GM19025 (cell line): ENCODE measurements around the gene RXRA.
A peak's percentile ranks its signal among the peaks of the same experiment; 100 is the strongest.

ENCODE experiments used
- ATAC-seq: cut with Tn5 transposase; IDR thresholded peaks from one replicate; pipeline ENCODE4 v1.9.1; 2021; ENCODE audit warnings: mild to moderate bottlenecking, low read depth, moderate library complexity; ENCODE audit not compliant: unreplicated experiment

RXRA gene

DNA sequence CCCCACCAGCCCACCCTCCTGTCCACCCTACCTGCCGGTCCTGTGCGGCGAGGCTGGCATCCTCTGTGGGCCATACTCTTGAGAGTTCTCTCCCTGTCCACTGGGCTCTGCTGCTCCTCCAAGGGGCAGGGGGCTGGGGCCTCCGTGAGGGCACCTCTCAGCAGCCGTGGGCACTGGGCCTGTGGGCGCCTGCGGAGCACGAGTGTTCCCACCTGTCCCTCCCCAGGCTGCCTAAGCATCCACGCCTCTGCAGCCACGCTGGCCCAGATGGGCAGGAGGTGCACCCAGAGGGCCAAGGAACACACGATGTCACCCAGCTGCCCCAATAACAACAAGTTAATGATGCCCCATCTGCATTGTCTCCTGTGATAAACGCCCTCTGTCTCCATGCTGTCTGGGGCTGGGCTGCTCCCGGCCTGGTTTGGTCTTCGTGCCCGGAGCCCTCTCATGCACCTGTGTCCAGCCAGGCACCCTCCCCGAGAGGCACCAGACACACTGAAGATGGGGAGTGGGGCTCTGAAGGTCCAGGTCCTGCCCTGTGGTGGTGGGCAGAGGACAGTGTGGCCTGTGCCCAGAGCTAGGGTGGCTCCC lies 114.5 kb downstream of the RXRA start:
- no peak for ATAC-seq

GRCh38 chr9:134441227-134442084 lies 115.2 kb downstream of the RXRA start:
- ATAC-seq, result no peak

GRCh38 chr9:134442085-134442474 lies 115.8 kb downstream of the RXRA start:
- no peak for ATAC-seq

DNA sequence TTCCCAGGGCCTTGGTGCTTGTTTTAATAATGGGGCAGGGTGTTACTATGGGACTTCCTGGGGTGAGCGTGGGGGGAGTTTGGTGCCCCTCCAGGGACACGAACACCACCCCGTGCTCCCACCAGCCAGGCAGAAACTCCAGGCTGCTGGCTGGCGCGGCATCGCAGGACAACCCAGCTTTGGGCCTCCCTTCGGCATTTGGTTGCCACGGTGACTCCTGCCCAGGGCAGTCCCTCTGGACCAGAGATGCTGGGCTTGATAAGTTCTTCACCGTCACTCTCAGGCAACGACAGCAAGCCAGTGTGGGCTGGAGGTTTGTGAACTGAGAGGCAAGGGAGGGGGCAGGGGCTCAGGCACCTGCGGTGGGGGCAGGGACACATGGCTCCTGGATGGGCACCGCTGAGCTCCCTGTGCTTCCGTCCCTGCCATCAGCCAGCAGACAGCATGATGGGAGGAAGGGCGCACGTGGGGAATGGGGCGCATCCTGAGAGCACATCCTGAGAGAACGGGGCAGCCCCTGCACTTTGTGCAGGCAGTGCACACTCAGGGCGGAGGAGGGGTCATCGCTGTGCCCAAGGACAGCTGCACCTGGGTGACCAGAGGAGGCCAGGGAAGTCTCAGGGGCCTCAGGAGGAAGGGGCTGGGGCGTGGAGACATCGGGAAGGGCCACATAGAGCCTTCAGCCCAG lies 116.4 kb downstream of the RXRA start:
- no peak for ATAC-seq

DNA sequence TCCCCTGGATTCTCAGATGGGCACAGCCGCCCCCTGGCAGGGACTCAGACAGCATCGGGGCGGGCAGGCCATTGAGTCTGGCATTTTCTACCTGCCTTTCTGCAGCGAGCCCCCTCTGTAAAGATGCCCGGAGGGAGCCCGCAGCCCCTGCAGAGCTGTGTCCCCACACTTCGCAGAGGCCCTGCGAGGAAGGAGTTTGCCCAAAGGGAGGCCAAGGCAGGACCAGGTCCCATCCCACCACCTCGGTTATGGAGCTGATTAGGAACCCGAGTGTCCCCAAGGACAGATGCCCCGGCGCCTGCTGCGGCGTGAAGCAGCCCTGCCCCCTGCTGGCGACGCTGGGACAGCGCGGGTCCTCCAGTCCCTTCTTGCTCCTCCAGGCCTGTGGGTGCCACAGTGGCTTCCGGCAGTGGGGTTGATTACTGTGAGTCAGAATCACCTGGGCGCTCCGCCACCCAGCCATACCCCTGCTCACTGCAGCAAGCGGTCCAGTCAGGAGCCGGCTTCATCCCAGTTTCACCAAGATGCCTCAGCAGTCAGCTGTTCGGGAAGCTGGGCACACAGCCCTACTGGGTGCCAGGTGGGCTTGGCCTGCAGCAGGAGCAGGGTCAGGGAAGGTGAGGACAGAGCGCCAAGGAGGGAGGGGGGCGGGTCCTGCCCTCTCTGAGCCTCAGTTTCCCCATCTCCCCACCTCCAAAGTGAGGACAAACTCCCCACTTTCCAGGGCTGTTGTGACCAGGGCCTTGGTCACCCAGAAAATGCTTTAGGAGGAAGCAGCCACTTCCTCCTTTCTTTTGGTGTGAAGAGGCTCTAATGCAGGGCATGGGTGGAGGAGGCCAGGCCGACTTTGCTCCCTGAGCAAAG lies 117.2 kb downstream of the RXRA start:
- ATAC-seq, result peak; percentile 81

GRCh38 chr9:134444038-134444315 lies 117.7 kb downstream of the RXRA start:
- no peak for ATAC-seq

GRCh38 chr9:134445000-134445399 lies 118.7 kb downstream of the RXRA start:
- no peak for ATAC-seq

- peak; percentile 76 for ATAC-seq
These were observed 123.1 kb downstream of the RXRA start for GRCh38 chr9:134449180-134449916.

DNA sequence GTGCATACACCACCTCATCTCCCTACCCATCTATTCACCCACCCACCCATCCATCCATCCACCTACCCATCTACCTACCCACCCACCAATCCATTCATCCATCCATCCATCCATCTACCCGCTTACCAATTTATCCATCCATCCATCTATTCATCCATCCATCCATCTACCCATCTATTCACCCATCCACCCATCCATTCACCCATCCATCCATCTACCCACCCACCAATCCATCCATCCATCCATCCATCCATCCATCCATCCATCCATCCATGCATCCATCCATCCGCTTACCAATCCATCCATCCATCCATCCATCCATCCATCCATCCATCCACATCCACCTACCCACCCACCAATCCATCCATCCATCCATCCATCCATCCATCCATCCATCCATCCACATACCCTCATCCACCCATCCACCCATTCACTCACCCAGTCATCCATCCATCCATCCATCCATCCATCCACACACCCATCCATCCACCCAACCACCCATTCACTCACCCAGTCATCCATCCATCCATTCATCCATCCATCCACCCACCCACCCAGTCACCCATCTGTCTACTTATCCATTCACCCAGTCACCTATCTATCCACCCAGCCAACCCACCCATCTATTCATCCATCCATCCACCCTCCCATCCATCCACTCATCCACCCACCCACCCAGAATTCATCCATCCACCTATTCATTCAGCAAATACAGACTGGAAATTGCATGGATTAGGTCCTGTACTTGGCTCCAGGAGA lies 125.6 kb downstream of the RXRA start:
- ATAC-seq, result no peak

GRCh38 chr9:134452728-134453127 lies 126.5 kb downstream of the RXRA start:
- no peak for ATAC-seq

- no peak for ATAC-seq
These were observed 127.7 kb downstream of the RXRA start for GRCh38 chr9:134453776-134454475.

DNA sequence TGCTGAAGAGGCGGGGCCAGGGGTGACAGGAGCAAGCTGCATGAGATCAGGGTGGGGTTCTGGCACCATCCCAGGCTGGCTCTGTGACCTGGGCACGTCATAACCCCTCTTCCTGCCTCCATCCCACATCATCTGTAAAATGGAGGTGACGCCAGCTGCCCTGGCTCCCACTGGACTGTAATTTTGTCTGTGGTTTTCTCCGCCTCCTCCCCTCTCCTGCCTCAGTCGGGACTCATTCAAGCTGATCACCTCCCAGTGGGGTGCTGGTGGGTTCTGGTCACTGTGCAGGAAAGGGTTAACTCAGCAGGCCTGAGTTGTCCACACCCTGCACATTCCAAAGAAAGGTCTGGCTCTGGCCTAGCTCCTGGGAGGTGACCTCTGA lies 128.2 kb downstream of the RXRA start:
- no peak for ATAC-seq

DNA sequence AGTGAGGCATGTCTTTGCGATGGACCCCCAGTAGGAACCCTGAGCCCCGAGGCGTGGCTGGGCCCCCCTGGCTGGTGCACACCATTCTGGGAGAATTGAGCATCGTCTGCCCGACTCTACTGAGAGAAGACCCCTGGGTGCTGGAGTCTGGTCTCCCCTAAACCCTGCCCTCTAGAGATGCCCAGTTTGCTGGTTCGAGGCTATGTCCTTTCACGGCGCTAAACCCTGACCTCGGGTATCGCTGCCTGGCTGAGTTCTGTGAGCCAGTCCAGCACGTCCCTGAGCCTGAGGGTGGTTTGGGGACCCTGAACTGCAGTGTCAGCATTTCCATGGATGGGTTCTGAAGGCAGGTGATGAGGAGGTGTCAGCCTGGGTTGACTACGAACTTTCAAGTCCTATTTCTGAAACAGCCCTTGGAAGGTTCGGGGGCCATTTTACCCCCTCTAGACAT lies 128.8 kb downstream of the RXRA start:
- no peak for ATAC-seq

GRCh38 chr9:134455537-134455933 lies 129.3 kb downstream of the RXRA start:
- ATAC-seq, result no peak

DNA sequence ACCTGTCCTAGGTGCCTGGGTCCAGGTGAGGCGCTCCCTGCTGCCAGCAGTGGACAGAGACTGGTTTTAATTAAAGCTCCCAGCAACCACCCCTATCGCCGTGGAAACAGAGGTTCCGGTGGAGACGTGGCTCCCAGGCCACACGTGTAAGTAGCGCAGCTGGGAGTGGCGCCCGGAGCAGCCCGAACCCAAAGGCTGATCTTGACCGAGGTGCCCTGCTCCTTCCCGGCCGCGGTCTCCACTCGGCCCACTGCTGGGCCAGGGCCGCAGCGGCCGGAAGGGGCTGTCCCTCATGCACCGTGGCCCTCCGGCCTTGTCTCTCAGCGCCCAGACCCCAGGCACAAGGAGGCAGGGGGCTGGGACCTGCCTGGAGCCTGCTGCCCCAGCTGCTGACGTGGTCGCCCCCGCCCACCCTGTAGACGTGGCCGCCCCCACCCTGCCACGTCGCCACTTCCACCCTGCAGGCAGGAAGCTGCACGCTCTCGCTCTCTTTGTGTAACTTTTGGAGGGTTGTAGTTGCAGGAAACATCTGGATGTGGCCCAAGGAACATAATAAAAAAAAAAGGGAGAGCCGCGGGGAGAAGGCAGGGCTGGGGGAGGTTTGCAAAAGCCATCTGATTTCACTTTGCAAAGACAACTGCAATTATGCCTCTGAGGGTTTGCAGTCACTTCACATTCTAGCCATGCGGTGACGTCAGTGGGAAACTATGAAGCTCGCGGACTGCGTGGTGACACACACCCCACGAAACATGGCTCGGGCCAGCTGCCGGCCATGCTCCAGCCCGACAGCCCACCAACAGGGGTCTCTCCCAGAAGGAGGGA lies 129.9 kb downstream of the RXRA start:
- no peak for ATAC-seq

DNA sequence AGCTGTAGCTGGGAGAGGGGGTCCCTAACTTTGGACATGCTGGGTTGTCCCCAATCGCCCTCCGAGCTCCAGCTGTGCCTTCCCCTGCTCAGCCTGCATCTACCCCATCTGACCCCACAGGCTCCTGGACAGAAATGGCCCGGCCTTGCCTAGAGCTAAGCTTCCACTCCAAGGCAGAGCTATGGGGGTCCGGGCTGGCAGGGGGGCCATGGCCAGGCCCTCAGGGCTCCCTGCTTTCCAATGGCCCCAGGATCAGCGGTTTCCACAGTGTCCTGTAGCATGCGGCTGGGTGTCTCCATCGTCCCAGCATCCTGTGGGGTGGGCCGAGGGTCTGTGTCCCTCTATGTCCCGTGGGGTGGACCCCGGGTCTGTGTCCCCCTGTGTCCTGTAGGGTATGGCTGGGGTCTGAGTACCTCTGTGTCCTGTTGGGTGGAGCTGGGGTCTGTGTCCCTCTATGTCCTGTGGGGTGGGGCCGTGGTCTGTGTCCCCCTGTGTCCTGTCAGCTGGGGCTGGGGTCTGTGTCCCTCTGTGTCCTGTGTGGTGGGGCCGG lies 130.6 kb downstream of the RXRA start:
- ATAC-seq, result no peak

DNA sequence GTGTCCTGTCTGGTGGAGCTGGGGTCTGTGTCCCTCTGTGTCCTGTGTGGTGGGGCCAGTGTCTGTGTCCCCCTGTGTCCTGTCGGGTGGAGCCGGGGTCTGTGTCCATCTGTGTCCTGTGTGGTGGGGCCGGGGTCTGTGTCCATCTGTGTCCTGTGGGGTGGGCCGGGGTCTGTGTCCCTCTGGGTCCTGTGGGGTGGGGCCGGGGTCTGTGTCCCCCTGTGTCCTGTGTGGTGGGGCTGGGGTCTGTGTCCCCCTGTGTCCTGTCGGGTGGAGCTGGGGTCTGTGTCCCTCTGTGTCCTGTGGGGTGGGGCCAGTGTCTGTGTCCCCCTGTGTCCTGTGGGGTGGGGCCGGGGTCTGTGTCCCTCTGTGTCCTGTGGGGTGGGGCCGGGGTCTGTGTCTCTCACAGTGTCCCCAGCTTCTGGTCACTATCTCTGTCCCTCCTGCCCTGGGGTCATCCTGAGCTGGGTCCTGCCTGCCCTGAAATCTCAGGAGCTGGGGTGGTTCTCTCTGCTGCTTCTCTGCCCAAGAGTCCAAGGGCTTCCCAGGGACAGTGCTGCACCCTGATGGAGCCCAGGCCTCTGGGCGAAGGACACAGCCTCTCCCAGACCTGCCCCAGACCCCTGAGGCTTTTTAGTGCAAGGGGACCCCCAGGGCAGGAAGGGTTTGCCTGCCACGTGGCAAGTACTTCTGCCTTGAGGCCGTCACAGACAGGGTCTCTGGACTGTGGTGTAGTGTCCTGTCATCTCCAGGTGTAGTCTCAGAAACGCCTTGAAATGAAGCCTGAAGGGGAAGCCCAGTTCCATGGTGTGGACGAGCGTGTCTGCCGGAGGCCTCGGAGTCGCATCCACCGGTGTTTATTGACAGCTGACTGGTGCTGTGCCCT lies 131.3 kb downstream of the RXRA start:
- no peak for ATAC-seq
